ENCODE results near the gene SUSD2.
A peak's percentile ranks its signal among the peaks of the same experiment; 100 is the strongest.
"Not testable (repeated sequence)": the region's sequence is repeated elsewhere in the genome, so short reads cannot be mapped to it uniquely, and the experiment has no call there.

The SUSD2 gene

DNA sequence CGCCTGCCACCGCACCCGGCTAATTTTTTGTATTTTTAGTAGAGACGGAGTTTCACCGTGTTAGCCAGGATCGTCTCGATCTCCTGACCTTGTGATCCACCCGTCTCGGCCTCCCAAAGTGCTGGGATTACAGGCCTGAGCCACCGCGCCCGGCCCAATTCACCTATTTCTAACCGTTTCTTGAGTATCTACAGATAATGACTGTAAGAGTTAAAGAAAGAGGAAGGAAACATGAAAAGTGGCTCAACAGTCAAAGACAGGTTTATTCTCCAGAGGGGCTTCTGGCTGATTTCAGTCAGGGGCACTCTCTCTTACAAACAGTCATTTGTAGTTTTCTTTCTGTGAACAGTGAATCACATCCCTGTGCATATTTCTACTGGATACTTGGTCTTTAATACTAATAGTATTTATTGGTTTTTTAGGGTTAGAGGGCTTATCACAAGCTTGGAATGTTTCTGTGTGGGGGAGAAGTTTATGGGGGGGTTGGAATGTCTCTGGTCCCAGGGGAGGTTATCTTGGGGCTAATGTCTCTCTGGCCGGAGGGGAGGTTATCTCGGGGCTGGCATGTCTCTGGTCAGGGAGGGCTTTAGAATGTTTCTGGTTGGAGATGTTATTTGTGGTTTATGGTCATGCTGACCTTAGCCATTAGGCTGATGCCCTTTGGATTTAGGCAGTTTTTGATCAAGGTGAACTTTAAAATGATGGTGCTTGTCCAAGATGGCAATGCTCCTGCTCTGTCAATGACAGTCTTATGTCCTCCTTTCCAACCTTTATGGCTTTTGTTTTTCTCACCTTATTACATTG lies 25.4 kb downstream of the SUSD2 start:
- H3K27ac ChIP-seq (ENCODE audit: low read depth, low read length); H3K36me3 ChIP-seq (ENCODE audit: control insufficient read depth, insufficient read depth, low read length): not testable (repeated sequence)

GRCh38 chr22:24207264-24208011 lies 26.2 kb downstream of the SUSD2 start:
- H3K27ac ChIP-seq (ENCODE audit: low read depth, low read length): peak overlapping the region; percentile 57
- no peaks in the 10 kb centered on the region for H3K27me3 ChIP-seq (ENCODE audit: control insufficient read depth, insufficient read depth, low read length)
- H3K4me3 ChIP-seq (ENCODE audit: low read length): no peak overlapping the region

More for the DNA sequence above, 25.4 kb downstream of the SUSD2 start:
- H3K4me3 ChIP-seq (ENCODE audit: low read length); H3K9ac ChIP-seq (ENCODE audit: low read length); H3K4me1 ChIP-seq (ENCODE audit: control insufficient read depth, insufficient read depth, low read length); H3K27me3 ChIP-seq (ENCODE audit: control insufficient read depth, insufficient read depth, low read length): not testable (repeated sequence)

GRCh38 chr22:24208012-24208749 lies 26.9 kb downstream of the SUSD2 start:
- H3K9ac ChIP-seq (ENCODE audit: low read length): no peak overlapping the region

More at GRCh38 chr22:24207264-24208011, 26.2 kb downstream of the SUSD2 start:
- H3K36me3 ChIP-seq (ENCODE audit: control insufficient read depth, insufficient read depth, low read length): no peaks in the 10 kb centered on the region
- no peak overlapping the region for H3K9ac ChIP-seq (ENCODE audit: low read length)
- H3K4me1 ChIP-seq (ENCODE audit: control insufficient read depth, insufficient read depth, low read length): no peaks in the 10 kb centered on the region

DNA sequence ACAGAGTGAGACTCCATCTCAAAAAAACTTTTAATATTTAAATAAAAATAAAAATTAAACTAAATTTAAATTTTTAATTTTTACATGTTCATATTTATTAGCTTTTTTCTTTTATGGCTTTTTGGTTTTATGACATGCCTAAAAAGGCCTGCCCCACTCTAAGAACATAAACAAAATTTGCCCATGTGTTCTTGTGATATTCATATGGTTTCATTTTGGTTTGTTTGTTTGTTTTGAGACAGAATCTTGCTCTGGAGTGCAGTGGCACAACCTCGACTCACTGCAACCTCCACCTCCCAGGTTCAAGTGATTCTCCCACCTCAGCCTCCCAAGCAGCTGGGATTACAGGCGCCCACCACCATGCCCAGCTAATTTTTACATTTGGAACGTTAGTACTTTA lies 27.7 kb downstream of the SUSD2 start:
- Histone ChIP-seq H3K4me1 (ENCODE audit: control insufficient read depth, insufficient read depth, low read length) (no peaks in the 10 kb centered on the region), H3K36me3 (ENCODE audit: control insufficient read depth, insufficient read depth, low read length) (no peaks in the 10 kb centered on the region), H3K4me3 (ENCODE audit: low read length) (no peak overlapping the region), H3K27me3 (ENCODE audit: control insufficient read depth, insufficient read depth, low read length) (no peaks in the 10 kb centered on the region), H3K27ac (ENCODE audit: low read depth, low read length) (no peak overlapping the region), H3K9ac (ENCODE audit: low read length) (no peak overlapping the region)

More at GRCh38 chr22:24208012-24208749, 26.9 kb downstream of the SUSD2 start:
- Histone ChIP-seq H3K36me3 (ENCODE audit: control insufficient read depth, insufficient read depth, low read length) (no peaks in the 10 kb centered on the region), H3K27ac (ENCODE audit: low read depth, low read length) (peak overlapping the region; percentile 37), H3K27me3 (ENCODE audit: control insufficient read depth, insufficient read depth, low read length) (no peaks in the 10 kb centered on the region), H3K4me1 (ENCODE audit: control insufficient read depth, insufficient read depth, low read length) (no peaks in the 10 kb centered on the region), H3K4me3 (ENCODE audit: low read length) (no peak overlapping the region)

GRCh38 chr22:24209687-24210086 lies 28.4 kb downstream of the SUSD2 start:
- Histone ChIP-seq H3K4me3 (ENCODE audit: low read length) (no peak overlapping the region), H3K9ac (ENCODE audit: low read length) (no peak overlapping the region), H3K4me1 (ENCODE audit: control insufficient read depth, insufficient read depth, low read length) (no peaks in the 10 kb centered on the region), H3K36me3 (ENCODE audit: control insufficient read depth, insufficient read depth, low read length) (no peaks in the 10 kb centered on the region), H3K27me3 (ENCODE audit: control insufficient read depth, insufficient read depth, low read length) (no peaks in the 10 kb centered on the region), H3K27ac (ENCODE audit: low read depth, low read length) (no peak overlapping the region)

DNA sequence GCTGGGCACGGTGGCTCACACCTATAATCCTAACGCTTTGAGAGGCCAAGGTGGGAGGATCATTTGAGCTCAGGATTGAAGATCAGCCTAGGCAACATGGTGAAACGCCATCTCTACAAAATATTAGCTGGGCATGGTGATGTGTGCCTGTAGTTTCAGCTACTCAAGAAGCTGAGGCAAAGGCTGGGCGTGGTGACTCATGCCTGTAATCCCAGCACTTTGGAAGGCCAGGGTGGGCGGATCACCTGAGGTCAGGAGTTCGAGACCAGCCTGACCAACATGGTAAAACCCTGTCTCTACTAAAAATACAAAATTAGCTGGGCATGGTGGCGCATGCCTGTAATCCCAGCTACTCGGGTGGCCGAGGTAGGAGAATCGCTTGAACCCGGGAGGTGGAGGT lies 29.1 kb downstream of the SUSD2 start:
- not testable (repeated sequence) for H3K36me3 ChIP-seq (ENCODE audit: control insufficient read depth, insufficient read depth, low read length); H3K4me1 ChIP-seq (ENCODE audit: control insufficient read depth, insufficient read depth, low read length); H3K4me3 ChIP-seq (ENCODE audit: low read length); H3K27ac ChIP-seq (ENCODE audit: low read depth, low read length); H3K9ac ChIP-seq (ENCODE audit: low read length); H3K27me3 ChIP-seq (ENCODE audit: control insufficient read depth, insufficient read depth, low read length)

- not testable (repeated sequence) for H3K9ac ChIP-seq (ENCODE audit: low read length); H3K27me3 ChIP-seq (ENCODE audit: control insufficient read depth, insufficient read depth, low read length); H3K4me3 ChIP-seq (ENCODE audit: low read length); H3K27ac ChIP-seq (ENCODE audit: low read depth, low read length); H3K4me1 ChIP-seq (ENCODE audit: control insufficient read depth, insufficient read depth, low read length); H3K36me3 ChIP-seq (ENCODE audit: control insufficient read depth, insufficient read depth, low read length)
These were observed 30.4 kb downstream of the SUSD2 start for GRCh38 chr22:24211716-24212115.

GRCh38 chr22:24213111-24213510 lies 31.8 kb downstream of the SUSD2 start:
- H3K27ac ChIP-seq (ENCODE audit: low read depth, low read length); H3K9ac ChIP-seq (ENCODE audit: low read length); H3K36me3 ChIP-seq (ENCODE audit: control insufficient read depth, insufficient read depth, low read length); H3K27me3 ChIP-seq (ENCODE audit: control insufficient read depth, insufficient read depth, low read length); H3K4me3 ChIP-seq (ENCODE audit: low read length); H3K4me1 ChIP-seq (ENCODE audit: control insufficient read depth, insufficient read depth, low read length): not testable (repeated sequence)

GRCh38 chr22:24214467-24215285 lies 33.4 kb downstream of the SUSD2 start:
- Histone ChIP-seq H3K4me1 (ENCODE audit: control insufficient read depth, insufficient read depth, low read length) (no peaks in the 10 kb centered on the region), H3K27me3 (ENCODE audit: control insufficient read depth, insufficient read depth, low read length) (no peaks in the 10 kb centered on the region), H3K4me3 (ENCODE audit: low read length) (no peak overlapping the region), H3K27ac (ENCODE audit: low read depth, low read length) (no peak overlapping the region), H3K36me3 (ENCODE audit: control insufficient read depth, insufficient read depth, low read length) (no peaks in the 10 kb centered on the region), H3K9ac (ENCODE audit: low read length) (no peak overlapping the region)

GRCh38 chr22:24216541-24217209 lies 35.4 kb downstream of the SUSD2 start:
- H3K9ac ChIP-seq (ENCODE audit: low read length): no peak overlapping the region
- H3K27ac ChIP-seq (ENCODE audit: low read depth, low read length): no peak overlapping the region
- no peaks in the 10 kb centered on the region for H3K4me1 ChIP-seq (ENCODE audit: control insufficient read depth, insufficient read depth, low read length)
- H3K36me3 ChIP-seq (ENCODE audit: control insufficient read depth, insufficient read depth, low read length): no peaks in the 10 kb centered on the region
- H3K27me3 ChIP-seq (ENCODE audit: control insufficient read depth, insufficient read depth, low read length): no peaks in the 10 kb centered on the region
- no peak overlapping the region for H3K4me3 ChIP-seq (ENCODE audit: low read length)

- Histone ChIP-seq H3K36me3 (ENCODE audit: control insufficient read depth, insufficient read depth, low read length) (no peaks in the 10 kb centered on the region), H3K27ac (ENCODE audit: low read depth, low read length) (no peak overlapping the region), H3K4me3 (ENCODE audit: low read length) (no peak overlapping the region), H3K27me3 (ENCODE audit: control insufficient read depth, insufficient read depth, low read length) (no peaks in the 10 kb centered on the region), H3K4me1 (ENCODE audit: control insufficient read depth, insufficient read depth, low read length) (no peaks in the 10 kb centered on the region), H3K9ac (ENCODE audit: low read length) (no peak overlapping the region)
These were observed 36.1 kb downstream of the SUSD2 start for GRCh38 chr22:24217384-24217783.

Measured in rectal smooth muscle tissue (tissue), 1 donor.